ENCODE measurements around the gene TGIF1.
A peak's percentile ranks its signal among the peaks of the same experiment; 100 is the strongest.
"Not testable (repeated sequence)": the region's sequence is repeated elsewhere in the genome, so short reads cannot be mapped to it uniquely, and the experiment has no call there.

The TGIF1 gene

GRCh38 chr18:3455907-3456685, 6.1 kb downstream of the TGIF1 start:
- DNase-seq (ENCODE audit: low spot score), result no peak

- DNase-seq (ENCODE audit: low spot score), result no peak
Measured at GRCh38 chr18:3456686-3457069, 6.7 kb downstream of the TGIF1 start.

- DNase-seq (ENCODE audit: low spot score), result no peak
Measured at GRCh38 chr18:3457261-3457724, 7.3 kb downstream of the TGIF1 start.

- DNase-seq (ENCODE audit: low spot score), result no peak
Measured at GRCh38 chr18:3458378-3458777, 8.4 kb downstream of the TGIF1 start.

GRCh38 chr18:3458952-3459853, 9.2 kb downstream of the TGIF1 start:
- no peak for DNase-seq (ENCODE audit: low spot score)

GRCh38 chr18:3460823-3461398, 10.9 kb downstream of the TGIF1 start:
- DNase-seq (ENCODE audit: low spot score), result no peak

- DNase-seq (ENCODE audit: low spot score), result no peak
Measured at GRCh38 chr18:3461704-3462103, 11.7 kb downstream of the TGIF1 start.

- no peak for DNase-seq (ENCODE audit: low spot score)
Measured at GRCh38 chr18:3463051-3463450, 13.1 kb downstream of the TGIF1 start.

- no peak for DNase-seq (ENCODE audit: low spot score)
Measured at GRCh38 chr18:3466045-3466444, 16.1 kb downstream of the TGIF1 start.

- DNase-seq (ENCODE audit: low spot score), result no peak
Measured at GRCh38 chr18:3466872-3467271, 16.9 kb downstream of the TGIF1 start.

GRCh38 chr18:3468066-3468705, 18.2 kb downstream of the TGIF1 start:
- no peak for DNase-seq (ENCODE audit: low spot score)

- no peak for DNase-seq (ENCODE audit: low spot score)
Measured at GRCh38 chr18:3468833-3469232, 18.9 kb downstream of the TGIF1 start.

- no peak for DNase-seq (ENCODE audit: low spot score)
Measured at GRCh38 chr18:3471141-3471648, 21.2 kb downstream of the TGIF1 start.

- DNase-seq (ENCODE audit: low spot score), result not testable (repeated sequence)
Measured at GRCh38 chr18:3472121-3472520, 22.1 kb downstream of the TGIF1 start.

- DNase-seq (ENCODE audit: low spot score), result no peak
Measured at GRCh38 chr18:3472681-3473544, 22.9 kb downstream of the TGIF1 start.

- no peak for DNase-seq (ENCODE audit: low spot score)
Measured at GRCh38 chr18:3478262-3478978, 28.4 kb downstream of the TGIF1 start.

- no peak for DNase-seq (ENCODE audit: low spot score)
Measured at GRCh38 chr18:3479978-3480509, 30.1 kb downstream of the TGIF1 start.

- DNase-seq (ENCODE audit: low spot score), result no peak
Measured at GRCh38 chr18:3480827-3481573, 31.0 kb downstream of the TGIF1 start.

- DNase-seq (ENCODE audit: low spot score), result peak; percentile 17
Measured at GRCh38 chr18:3481696-3482210, 31.8 kb downstream of the TGIF1 start.

Data from SK-N-DZ (cell line).